Lower leg skin (tissue), 4 donors: ENCODE measurements around the gene EMILIN3. TPM values are rescaled to one million over a fixed set of nuclear protein-coding genes. Genes with fewer than 3 reads are reported as not detected.

Experiments
- DNase-seq, 2 donors: peaks; one replicate each; pipeline ENCODE4 v3.0.0-alpha.2; 2019; ENCODE audit warnings: low spot score in 2 of 2
- H3K4me3 ChIP-seq: fragments of 200-600 bp; sonication (generic); 2 replicates; pipeline ENCODE4 v1.5.1; 2017; ENCODE audit warnings: mild to moderate bottlenecking, low read depth; ENCODE audit not compliant: poor library complexity, severe bottlenecking
- POLR2A ChIP-seq, 2 donors: fragments of 450-650 bp; IDR thresholded peaks; one replicate each; pipeline ENCODE4 v1.6.1; 2016 to 2017; ENCODE audit warnings: antibody characterized with exemption in 2 of 2, mild to moderate bottlenecking in 1 of 2, moderate library complexity in 1 of 2
- WGBS, 2 donors: methylation state at CpG; one replicate each; pipeline ENCODE4 v1.1.5; 2018; 5-methylcytosine and 5-hydroxymethylcytosine counted together
- intact Hi-C: fragments of 100-400 bp; cut with DNase I; formaldehyde crosslinking; loops from one replicate; pipeline ENCODE4 v1.15.0; 2023; ENCODE audit warnings: low total_unique reads
- total RNA-seq, 4 donors: library from RNA; depleted of rRNA; stranded (reverse); fragments of >200 nt; gene quantifications; one replicate each; pipeline ENCODE4 v1.1.0, GENCODE V29; 2016
- TF ChIP-seq, protein P1 (sequence below), 3 donors: fragments of 450-650 bp; IDR thresholded peaks; one replicate each; pipeline ENCODE4 v1.5.1; 2016; ENCODE audit warnings: antibody characterized with exemption in 3 of 3, mild to moderate bottlenecking in 3 of 3, moderate library complexity in 2 of 3

Gene EMILIN3
- total RNA-seq, 4 donors from 2014 or later: 1.0 to 7.8 (median 5.0) TPM

DNA sequence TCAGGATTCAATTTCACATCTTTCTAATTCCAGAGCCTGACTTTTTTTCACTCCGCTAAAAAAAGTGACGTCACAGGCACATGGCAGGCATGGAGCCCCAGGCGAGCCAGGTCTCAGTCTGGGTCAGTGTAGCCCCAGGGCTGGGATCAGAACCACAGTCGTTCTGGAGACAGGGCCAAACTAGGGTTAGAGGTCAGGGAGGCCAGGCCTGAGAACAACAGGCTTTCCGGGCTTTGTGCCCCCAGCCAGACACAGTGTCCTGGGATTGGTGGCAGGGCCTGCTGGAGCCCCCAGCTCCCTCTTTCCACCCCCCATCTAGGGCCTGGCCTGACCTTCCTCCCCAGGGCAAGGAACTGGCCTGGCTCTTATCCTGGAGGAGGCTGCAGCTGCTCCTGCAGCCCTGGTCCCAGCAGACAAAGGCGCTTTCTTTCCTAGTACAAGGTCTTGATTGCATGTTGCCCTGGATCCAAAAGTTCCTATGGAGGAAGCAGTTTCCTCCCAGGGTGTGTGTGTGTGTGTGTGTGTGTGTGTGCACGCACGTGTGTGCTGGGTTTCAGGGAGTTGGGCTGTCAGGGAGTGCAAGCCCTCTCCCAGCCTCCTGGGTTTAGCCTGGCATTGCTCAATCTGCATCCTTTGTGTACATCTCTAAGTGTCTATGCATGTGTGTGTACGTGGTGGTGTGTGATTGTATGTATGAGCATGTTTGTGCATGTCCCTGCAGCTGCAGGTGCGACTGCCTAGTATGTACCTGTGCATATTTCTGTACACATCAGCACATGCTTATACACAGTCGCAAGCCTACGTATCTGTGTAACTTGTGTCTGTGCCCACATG lies 26.5 kb upstream of the EMILIN3 start:
- H3K4me3 ChIP-seq: no peak overlapping the region
- 42 to 44% methylated on average over 9 to 12 of the region's 12 CpGs for WGBS, 2 donors
- intact Hi-C loops: no loop called here
- TF ChIP-seq, protein P1, sequence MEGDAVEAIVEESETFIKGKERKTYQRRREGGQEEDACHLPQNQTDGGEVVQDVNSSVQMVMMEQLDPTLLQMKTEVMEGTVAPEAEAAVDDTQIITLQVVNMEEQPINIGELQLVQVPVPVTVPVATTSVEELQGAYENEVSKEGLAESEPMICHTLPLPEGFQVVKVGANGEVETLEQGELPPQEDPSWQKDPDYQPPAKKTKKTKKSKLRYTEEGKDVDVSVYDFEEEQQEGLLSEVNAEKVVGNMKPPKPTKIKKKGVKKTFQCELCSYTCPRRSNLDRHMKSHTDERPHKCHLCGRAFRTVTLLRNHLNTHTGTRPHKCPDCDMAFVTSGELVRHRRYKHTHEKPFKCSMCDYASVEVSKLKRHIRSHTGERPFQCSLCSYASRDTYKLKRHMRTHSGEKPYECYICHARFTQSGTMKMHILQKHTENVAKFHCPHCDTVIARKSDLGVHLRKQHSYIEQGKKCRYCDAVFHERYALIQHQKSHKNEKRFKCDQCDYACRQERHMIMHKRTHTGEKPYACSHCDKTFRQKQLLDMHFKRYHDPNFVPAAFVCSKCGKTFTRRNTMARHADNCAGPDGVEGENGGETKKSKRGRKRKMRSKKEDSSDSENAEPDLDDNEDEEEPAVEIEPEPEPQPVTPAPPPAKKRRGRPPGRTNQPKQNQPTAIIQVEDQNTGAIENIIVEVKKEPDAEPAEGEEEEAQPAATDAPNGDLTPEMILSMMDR (IDR thresholded peaks at IDR 0.05): no peak
- no peak for TF ChIP-seq POLR2A (IDR thresholded peaks at IDR 0.05)
- peak; percentile 55 to 86 for DNase-seq

DNA sequence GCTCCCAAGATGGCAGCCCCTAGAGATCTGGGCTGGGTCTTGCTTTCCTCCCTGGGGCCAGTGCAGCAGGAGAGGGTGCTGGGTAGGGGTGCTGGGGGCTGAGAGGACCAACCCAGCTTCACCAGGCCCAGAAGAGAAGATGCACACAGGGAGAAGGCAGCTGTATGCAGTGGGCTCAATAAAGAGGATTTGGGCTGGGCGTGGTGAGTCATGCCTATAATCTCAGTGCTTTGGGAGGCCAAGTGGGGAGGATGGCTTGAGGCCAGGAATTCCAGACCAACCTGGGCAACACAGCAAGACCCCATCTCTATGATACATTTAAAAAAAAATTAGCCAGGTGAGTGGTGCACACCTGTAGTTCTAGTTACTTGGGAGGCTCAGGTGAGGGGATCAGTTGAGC lies 25.7 kb upstream of the EMILIN3 start:
- intact Hi-C loops: no loop called here
- peak in 1 of 2 donors; percentile 62 for DNase-seq
- H3K4me3 ChIP-seq: no peak overlapping the region
- no peak for TF ChIP-seq POLR2A (IDR thresholded peaks at IDR 0.05)
- TF ChIP-seq, protein P1 (IDR thresholded peaks at IDR 0.05): no peak
- WGBS, 2 donors: 93 to 95% methylated on average over 1 of the region's 1 CpG

DNA sequence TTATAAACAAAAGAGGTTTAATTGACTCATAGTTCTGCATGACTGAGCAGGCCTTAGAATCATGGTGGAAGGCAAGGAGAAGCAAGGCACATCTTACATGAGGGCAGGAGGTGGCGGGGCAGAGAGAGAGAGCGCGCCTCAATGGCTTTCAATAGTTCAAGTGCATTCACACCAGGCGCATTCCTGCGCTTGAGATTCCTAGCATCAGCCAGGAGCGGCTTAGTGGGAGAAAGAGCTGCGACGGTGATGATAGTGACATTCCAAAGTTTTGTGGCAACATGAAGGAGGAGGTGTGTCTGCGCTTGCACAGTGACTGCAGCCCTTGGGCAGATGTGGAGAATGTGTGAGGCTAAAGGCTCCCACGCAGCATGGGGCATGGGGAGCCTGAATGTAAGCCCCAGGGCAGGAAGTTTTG lies 25.0 kb upstream of the EMILIN3 start:
- 67 to 71% methylated on average over 10 of the region's 10 CpGs for WGBS, 2 donors
- intact Hi-C loops: no loop called here
- H3K4me3 ChIP-seq: no peak overlapping the region
- TF ChIP-seq POLR2A (IDR thresholded peaks at IDR 0.05): no peak
- TF ChIP-seq, protein P1 (IDR thresholded peaks at IDR 0.05): no peak
- peak in 1 of 2 donors; percentile 79 for DNase-seq

DNA sequence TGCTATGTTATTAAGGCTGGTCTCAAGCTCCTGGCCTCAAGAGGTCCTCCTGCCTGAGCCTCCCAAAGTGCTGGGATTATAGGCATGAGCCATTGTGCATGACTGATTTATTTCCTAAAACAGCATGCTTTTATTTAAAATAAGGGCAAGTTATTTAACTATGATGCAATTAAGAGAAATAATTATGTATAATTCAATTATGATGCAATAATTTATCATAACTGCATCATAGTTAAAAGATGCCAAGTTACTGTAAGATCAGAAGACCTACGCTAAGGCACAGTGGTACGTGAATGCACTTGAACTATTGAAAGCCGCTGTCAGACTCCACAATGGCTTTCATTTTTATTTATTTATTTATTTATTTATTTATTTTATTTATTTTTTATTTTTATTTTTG lies 24.3 kb upstream of the EMILIN3 start:
- 91 to 94% methylated on average over 3 of the region's 3 CpGs for WGBS, 2 donors
- intact Hi-C loops: no loop called here
- H3K4me3 ChIP-seq: no peak overlapping the region
- TF ChIP-seq, protein P1 (IDR thresholded peaks at IDR 0.05): no peak
- TF ChIP-seq POLR2A (IDR thresholded peaks at IDR 0.05): no peak
- DNase-seq: peak in 1 of 2 donors; percentile 18

DNA sequence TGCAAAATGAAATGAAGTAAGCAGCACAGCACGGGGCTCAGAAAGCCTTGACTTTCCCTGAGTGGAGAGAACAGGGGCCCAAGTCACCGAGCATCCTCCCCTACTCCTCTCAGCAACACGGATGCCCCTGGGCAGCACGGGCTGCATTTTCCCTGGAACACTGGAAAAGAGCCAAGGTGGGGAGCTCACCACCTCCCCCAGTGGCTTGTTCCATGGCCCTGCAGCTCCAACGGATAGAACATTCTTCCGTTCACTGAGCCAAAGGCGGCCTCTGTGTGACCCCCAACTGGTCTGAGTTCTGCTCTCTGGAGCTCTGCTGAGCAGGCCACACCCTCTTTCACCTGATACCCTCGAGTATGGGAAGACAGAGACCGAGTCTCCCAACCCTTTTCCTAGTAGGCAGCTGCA lies 20.8 kb upstream of the EMILIN3 start:
- DNase-seq: no peak

More for the DNA sequence above, 20.8 kb upstream of the EMILIN3 start:
- TF ChIP-seq, protein P1 (IDR thresholded peaks at IDR 0.05): no peak
- TF ChIP-seq POLR2A (IDR thresholded peaks at IDR 0.05): no peak
- H3K4me3 ChIP-seq: no peak overlapping the region
- 42 to 52% methylated on average over 9 of the region's 9 CpGs for WGBS, 2 donors
- intact Hi-C loops: no loop called here
